ENCODE results near the gene SERPINB8.

- TF ChIP-seq, protein P1, sequence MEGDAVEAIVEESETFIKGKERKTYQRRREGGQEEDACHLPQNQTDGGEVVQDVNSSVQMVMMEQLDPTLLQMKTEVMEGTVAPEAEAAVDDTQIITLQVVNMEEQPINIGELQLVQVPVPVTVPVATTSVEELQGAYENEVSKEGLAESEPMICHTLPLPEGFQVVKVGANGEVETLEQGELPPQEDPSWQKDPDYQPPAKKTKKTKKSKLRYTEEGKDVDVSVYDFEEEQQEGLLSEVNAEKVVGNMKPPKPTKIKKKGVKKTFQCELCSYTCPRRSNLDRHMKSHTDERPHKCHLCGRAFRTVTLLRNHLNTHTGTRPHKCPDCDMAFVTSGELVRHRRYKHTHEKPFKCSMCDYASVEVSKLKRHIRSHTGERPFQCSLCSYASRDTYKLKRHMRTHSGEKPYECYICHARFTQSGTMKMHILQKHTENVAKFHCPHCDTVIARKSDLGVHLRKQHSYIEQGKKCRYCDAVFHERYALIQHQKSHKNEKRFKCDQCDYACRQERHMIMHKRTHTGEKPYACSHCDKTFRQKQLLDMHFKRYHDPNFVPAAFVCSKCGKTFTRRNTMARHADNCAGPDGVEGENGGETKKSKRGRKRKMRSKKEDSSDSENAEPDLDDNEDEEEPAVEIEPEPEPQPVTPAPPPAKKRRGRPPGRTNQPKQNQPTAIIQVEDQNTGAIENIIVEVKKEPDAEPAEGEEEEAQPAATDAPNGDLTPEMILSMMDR (IDR thresholded peaks at IDR 0.05), result peak in 1 of 7 experiments; percentile 8
- TF ChIP-seq POLR2A (IDR thresholded peaks at IDR 0.05), result no peak
- TF ChIP-seq POLR2AphosphoS5 (IDR thresholded peaks at IDR 0.05), result no peak
Observed at GRCh38 chr18:64017870-64018269, 48.0 kb downstream of the SERPINB8 start.
